NCI-H2227 (cell line): Measurements from ENCODE around the gene BCL11A.

ENCODE experiments used
- DNase-seq: peaks from one replicate; lab custom pipeline; 2025; ENCODE audit not compliant: unreplicated experiment; lab: John Stamatoyannopoulos, UW

The BCL11A gene

DNA sequence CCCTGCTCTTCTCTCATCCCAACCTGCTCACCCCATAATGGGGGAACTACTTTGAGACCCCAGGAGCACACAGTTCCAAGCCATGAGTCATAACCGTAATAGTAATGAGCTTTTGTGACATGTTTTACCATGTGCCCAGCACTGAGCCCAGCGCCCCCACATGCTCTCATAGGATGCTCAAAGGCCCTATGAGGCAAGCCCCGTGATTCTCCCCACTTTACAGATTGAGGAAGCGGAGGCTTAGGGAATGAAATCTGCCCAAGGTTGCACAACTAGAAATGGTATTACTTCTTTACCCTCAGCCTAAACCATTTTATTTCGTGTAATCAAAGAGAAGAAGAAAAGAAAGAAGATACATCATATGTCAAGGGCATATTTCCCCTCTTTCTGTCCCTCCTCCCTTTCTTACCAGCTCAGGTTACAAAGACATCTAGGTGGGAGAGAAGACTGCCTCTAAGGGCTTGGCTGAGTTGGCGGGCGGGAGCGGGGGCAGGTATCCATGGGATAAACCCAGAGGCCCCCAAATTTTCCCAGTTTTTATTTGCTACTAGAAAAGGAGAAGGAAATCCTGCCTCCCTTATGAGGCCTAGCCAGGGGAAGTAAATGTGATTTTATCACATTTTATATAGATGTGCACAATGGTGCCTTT lies 24.2 kb downstream of the BCL11A start:
- DNase-seq, result no peak

- no peak for DNase-seq
Measured at GRCh38 chr2:60528281-60529020, 25.0 kb downstream of the BCL11A start.

GRCh38 chr2:60527762-60528161 lies 25.7 kb downstream of the BCL11A start:
- no peak for DNase-seq

GRCh38 chr2:60526623-60527022 lies 26.8 kb downstream of the BCL11A start:
- DNase-seq, result no peak

DNA sequence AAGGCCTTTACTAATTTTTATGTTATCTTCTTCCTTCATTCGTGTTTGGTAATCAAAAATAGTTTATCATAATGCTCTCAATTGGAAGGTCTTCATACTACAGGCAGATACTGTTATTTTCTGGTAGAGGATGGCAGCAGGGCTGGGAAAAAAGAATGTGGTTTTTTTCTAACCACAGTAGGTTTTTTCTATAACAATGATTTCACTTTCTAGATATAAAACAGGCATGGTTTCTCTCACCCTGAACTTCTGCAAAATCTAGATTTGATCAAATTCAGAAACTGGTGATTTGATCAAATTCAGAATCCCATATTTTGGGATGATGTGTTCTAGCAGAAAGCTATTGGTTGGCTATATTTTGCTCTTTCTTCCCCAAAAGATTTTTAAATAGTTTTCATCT lies 27.6 kb downstream of the BCL11A start:
- no peak for DNase-seq

DNA sequence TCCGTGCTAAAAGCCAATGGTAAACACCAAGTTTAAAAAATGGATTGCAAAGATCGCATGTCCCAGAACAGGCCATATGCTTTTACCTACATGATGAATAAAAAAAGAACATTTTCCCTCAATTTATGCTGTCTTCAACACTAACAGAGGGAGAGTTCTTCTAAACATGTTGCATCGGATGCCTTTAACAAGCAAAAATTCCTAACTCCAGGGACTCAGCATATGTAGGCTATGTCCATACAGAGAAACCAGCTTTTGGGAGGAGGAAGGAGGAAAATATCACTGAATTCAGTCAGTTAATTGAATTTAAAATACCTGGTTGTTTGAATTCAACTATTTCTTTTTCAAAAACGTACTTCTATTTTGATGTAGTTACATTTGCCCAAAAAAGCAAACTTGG lies 28.6 kb downstream of the BCL11A start:
- DNase-seq, result no peak

DNA sequence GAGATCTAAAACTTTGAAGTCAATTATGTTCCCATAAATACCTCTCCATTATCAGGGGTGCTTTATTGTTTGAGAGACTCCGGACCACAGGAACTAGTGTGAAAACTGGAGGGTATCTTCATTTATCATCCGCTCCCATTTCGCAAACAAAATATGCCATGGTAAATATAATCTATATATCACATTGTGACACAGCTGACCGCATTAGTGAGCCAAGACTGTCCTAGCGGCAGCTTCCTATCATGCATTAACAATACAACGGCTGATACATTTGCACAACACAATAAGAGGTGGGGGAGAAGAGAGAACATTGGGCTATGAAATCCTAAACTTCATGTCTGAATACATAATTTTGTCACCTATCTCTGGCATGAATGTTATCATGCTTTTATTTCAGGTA lies 29.5 kb downstream of the BCL11A start:
- no peak for DNase-seq

DNA sequence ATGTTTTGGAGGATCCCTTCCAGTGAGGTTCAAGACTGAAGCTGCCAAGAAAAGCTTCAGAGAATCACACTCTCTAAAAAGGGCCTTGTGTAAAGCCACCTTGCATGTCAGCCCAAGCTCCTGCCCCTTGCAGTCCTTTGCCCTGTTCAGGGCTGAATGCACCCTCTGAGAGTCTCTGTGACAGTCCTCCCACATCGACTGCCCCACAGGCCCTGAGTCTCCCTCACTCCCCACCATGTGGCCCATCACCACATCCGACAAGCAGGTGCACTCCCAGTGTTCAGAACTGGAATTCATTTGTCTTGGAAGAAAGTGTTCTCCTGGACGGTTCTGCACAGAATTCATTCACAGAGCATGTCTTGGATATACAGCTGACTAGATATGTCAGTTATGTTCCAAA lies 31.0 kb downstream of the BCL11A start:
- no peak for DNase-seq

- no peak for DNase-seq
Measured at GRCh38 chr2:60521626-60522025, 31.8 kb downstream of the BCL11A start.

DNA sequence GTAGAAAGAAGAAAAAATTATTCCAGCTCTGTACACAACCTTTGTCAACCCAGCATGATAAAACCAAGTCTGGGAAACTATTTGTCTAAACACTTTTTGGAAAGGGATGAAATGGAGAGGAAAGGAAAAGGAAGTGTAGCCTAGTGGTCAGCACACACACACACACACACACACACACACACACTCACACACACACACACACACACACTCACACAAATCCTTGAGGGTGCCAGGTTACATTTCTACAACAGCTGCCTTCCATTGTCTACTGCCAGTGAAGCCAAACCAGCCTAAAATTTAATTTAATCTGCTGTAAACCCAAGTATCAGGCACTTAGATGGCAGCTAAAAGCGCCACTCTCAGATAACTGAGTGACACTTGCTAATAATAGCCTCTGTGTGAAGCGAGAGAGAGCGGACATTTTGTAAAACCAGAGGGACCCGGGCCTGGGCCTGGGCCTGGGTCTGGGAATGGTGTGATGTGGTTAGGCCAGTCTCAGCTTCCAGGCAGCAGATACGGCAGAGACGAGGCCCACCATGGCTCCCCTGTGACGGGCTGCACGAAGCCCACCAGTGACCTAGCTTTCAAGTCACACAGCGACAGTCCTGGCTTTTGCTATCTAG lies 32.4 kb downstream of the BCL11A start:
- peak; percentile 27 for DNase-seq

DNA sequence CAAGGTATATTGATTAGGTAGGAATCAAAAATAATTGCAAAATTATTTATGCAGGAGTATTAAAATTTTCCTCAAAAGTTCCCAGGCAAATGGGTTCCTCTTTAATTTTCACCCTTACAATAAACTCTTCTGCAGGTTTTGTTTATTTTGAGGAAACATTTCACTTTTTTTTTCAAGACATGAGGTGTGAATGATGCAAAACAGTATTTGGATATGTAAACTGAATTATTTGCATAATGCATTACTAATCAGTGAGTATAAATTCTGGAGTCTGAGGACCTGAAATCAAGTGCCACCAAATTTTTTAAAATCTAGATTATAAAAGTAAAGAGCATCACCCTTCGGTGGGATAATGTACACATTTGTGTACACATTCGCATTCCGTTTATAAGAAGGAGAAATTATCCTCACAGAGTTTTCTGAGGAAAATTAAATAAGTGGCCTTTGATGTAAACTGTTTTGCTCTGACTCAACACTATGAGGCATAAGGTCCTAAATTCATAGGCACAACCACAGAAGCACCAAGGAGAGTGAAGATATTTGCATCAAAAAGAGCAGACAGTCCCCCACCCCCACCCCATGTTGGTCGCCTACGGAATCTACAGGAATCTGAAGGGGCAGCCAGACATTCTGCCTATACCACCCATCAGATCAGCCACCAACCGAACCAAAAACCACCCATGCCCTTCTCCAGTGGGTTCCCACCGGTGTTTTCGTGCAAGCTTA lies 33.1 kb downstream of the BCL11A start:
- DNase-seq, result no peak

DNA sequence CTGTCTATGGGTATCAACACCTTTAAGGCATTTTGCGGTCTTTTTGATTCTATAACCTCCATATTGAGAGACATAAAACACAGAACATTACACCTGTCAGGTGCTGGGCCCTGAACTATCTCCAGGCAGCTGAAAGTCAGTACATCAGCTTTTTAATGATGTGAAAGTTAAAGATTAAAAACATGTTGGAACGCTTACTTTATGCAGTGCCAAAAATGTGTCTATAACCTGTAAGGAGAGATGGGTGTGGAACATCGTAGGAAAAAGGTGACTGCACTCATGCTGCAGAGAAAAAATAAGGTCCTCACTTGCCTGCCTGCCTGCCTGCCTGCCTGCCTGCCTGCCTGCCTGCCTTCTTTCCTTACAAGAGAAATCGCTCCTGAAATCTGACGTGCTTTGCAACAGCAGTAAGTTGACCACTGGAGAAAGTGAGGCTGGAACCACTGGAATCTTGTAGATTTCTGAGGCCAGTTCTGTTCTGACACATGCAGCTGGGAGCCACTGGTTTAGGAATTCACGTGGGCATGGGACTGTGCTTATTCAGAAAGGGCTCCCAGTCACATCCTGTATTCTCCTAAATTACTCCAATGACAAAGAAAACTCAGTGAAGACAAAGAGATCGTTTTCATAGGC lies 34.1 kb downstream of the BCL11A start:
- DNase-seq, result no peak

GRCh38 chr2:60518567-60518966 lies 34.9 kb downstream of the BCL11A start:
- no peak for DNase-seq

DNA sequence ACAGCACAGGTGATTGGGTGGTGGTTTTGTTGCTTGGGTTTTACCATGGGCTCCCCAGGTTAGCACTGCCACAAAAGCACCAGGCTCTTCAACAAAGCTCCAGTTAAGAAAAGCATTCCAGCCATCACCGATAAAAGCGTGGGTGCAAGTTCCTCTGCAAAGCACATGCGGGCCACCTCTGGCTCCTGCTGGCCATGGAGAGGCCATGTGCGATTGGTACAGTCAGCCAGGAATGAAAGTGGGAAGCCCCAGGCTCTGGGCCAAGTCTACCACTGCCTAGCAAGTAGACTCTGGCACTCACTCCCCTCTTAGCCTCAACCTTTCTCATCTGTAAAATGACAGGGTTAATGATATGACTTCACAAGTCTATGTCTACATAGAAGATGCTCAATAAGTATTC lies 36.0 kb downstream of the BCL11A start:
- no peak for DNase-seq

DNA sequence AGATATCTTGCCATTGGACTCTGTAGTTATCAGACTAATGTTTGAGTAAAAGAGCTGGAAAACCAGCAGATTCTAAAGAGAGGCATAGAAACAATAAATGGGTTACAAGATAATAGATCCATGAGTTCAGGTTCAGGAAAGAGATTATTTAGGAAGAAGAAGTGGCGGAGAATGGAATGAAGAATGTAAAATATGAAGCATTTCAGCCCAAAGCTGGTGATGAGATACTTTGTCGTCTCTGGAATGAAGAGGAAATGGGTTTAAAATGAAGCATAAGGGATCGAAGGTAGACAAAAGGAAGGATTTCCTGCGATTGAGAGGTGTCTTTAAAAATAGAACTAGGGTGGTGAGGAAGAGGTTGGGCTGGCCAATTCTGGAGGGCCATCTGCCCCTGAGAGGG lies 36.6 kb downstream of the BCL11A start:
- no peak for DNase-seq

- no peak for DNase-seq
Measured at GRCh38 chr2:60516383-60516811, 37.1 kb downstream of the BCL11A start.

DNA sequence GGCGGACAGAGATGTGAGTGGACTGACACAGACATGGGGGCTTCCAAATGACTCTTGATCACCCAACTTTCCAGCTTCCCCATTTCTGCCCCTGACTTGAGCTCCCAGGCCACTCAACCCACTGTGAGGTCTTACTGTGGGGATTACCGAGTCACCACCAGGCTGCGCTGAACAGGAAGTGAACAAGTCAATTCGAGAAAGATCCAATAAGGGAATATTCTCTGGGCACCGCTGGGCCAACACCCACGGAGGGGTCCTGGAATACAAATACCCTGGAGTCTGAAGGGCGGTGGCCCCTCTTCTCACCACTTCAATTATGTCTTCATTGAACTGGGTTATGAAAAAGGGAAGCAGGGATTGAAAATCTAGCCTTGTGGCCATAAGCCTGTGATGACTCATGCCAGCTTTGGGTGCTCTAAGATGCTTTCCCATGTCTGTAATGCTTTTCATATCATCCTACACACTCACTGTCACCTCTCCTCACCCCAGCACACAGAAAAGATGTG lies 37.7 kb downstream of the BCL11A start:
- no peak for DNase-seq

- DNase-seq, result no peak
Measured at GRCh38 chr2:60513996-60514395, 39.5 kb downstream of the BCL11A start.

DNA sequence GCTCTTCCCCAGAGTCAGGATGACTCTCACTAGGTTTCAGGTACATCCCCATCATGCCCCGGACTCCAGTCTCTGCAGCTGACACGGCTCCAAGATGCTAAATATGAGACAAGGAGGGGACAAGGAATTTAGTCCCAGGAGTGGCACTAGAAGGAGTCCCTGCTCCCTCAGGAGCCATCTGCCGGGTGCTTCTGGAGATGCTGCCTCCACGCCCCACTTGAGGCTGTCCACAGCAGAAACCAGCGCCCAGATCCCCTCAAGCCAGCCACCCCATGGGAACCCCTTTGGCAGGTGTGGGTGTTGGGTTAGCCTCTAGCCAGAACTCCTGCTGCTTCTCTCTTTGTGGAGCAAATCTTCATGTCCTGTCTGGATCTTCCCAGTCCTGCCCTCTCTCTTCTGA lies 40.3 kb downstream of the BCL11A start:
- no peak for DNase-seq

DNA sequence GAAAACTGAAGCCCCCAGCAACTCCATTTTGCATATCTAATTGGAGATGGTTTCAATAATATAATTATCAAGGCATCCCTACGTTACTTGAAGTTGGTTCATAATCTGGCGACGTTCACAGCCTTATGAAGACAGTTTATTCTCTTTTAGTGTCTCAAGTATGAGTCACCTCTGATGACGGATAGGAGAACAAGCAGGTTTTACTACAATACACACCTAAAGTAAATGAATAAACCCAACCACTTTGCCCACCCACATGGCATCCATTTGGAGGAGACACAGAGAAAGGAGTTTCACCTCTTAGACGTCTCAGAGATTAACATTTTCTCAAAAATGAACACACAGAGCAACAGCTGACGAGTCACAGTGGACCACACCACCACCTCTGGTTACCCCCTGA lies 40.8 kb downstream of the BCL11A start:
- no peak for DNase-seq

- no peak for DNase-seq
Measured at GRCh38 chr2:60512062-60512622, 41.3 kb downstream of the BCL11A start.
